ENCODE data around the gene PPIP5K2.

Gene PPIP5K2

GRCh38 chr5:103209065-103209464, 89.0 kb downstream of the PPIP5K2 start:
- POLR2A ChIA-PET = no interaction called here
- TF ChIP-seq L3MBTL2 (conservative IDR thresholded peaks at IDR 0.05) (no peak), FOXK2 (IDR thresholded peaks at IDR 0.05) (no peak)
- DNase-seq (ENCODE audit: extremely low spot score) = no peak
- CTCF ChIA-PET = no interaction called here

DNA sequence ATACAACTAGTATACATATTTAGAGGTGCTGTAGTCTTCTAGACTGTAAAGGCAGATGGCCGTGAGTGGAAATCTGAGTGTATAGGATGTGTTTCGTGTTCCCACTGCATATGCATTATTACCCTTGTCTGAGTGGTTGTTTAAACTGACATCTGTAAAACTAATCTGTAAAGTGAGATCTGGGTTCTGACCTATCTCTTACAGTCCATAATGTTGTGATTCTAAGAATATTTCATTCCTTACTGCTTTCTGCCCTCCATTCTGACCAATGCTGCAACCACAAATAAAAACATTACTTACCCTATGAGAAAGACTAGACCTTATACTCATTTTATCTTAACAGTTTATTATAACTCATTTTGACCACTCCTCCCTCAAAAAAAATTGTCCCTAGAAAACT, 90.9 kb downstream of the PPIP5K2 start:
- ChIA-PET POLR2A (interaction anchor here (1.1 kb wide), 1 partner anchor 91 kb away, joined by 4 read pairs; the partner anchor contains the start of genes GIN1 and PPIP5K2), CTCF (no interaction called here)
- no peak for TF ChIP-seq NFRKB (IDR thresholded peaks at IDR 0.05)
- TF ChIP-seq SP1 (IDR thresholded peaks at IDR 0.05) = no peak
- no peak for TF ChIP-seq FOXA1 (IDR thresholded peaks at IDR 0.05)
- TF ChIP-seq SUZ12 (IDR thresholded peaks at IDR 0.05) = no peak
- no peak for TF ChIP-seq ZNF384 (IDR thresholded peaks at IDR 0.05)
- DNase-seq (ENCODE audit: extremely low spot score) = no peak

GRCh38 chr5:103211576-103212561, 91.8 kb downstream of the PPIP5K2 start:
- TF ChIP-seq PKNOX1 (IDR thresholded peaks at IDR 0.05) (no peak), CTBP1 (IDR thresholded peaks at IDR 0.05; ENCODE audit: borderline replicate concordance) (no peak), LEF1 (IDR thresholded peaks at IDR 0.05; ENCODE audit: borderline replicate concordance) (no peak), TARDBP (IDR thresholded peaks at IDR 0.05) (no peak), ARNT (IDR thresholded peaks at IDR 0.05) (no peak), ELF4 (IDR thresholded peaks at IDR 0.05) (no peak), BHLHE40 (IDR thresholded peaks at IDR 0.05; ENCODE audit: borderline replicate concordance) (no peak), HDGF (IDR thresholded peaks at IDR 0.05; ENCODE audit: borderline replicate concordance) (no peak), SUZ12 (IDR thresholded peaks at IDR 0.05) (no peak), SP1 (IDR thresholded peaks at IDR 0.05) (no peak), FOXK2 (IDR thresholded peaks at IDR 0.05) (no peak)
- ChIA-PET CTCF (no interaction called here), POLR2A (interaction anchor here (1.1 kb wide), 1 partner anchor 92 kb away, joined by 4 read pairs; the partner anchor contains the start of genes GIN1 and PPIP5K2)
- DNase-seq (ENCODE audit: extremely low spot score) = no peak

- ChIA-PET POLR2A (interaction anchor here (1.9 kb wide), 1 partner anchor 43 kb away, joined by 6 read pairs; the partner anchor contains the start of gene MACIR), CTCF (interaction anchor here (0.6 to 4.2 kb wide), 3 partner anchors 8 to 260 kb away, joined by 3 to 21 read pairs (median 3); no protein-coding TSS in a partner anchor)
- no peak for TF ChIP-seq HDGF (IDR thresholded peaks at IDR 0.05; ENCODE audit: borderline replicate concordance)
- no peak for TF ChIP-seq ELF4 (IDR thresholded peaks at IDR 0.05)
- no peak for TF ChIP-seq LEF1 (IDR thresholded peaks at IDR 0.05; ENCODE audit: borderline replicate concordance)
- TF ChIP-seq FOXA1 (IDR thresholded peaks at IDR 0.05) = no peak
- TF ChIP-seq PKNOX1 (IDR thresholded peaks at IDR 0.05) = no peak
- TF ChIP-seq CTBP1 (IDR thresholded peaks at IDR 0.05; ENCODE audit: borderline replicate concordance) = no peak
- no peak for TF ChIP-seq ARNT (IDR thresholded peaks at IDR 0.05)
- no peak for TF ChIP-seq L3MBTL2 (conservative IDR thresholded peaks at IDR 0.05)
- TF ChIP-seq FOXK2 (IDR thresholded peaks at IDR 0.05) = no peak
- TF ChIP-seq TARDBP (IDR thresholded peaks at IDR 0.05) = no peak
- TF ChIP-seq SP1 (IDR thresholded peaks at IDR 0.05) = no peak
- no peak for TF ChIP-seq BHLHE40 (IDR thresholded peaks at IDR 0.05; ENCODE audit: borderline replicate concordance)
- TF ChIP-seq ZNF384 (IDR thresholded peaks at IDR 0.05) = no peak
- TF ChIP-seq NFRKB (IDR thresholded peaks at IDR 0.05) = no peak
- TF ChIP-seq FOXM1 (IDR thresholded peaks at IDR 0.05; ENCODE audit: borderline replicate concordance) = no peak
- no peak for TF ChIP-seq SUZ12 (IDR thresholded peaks at IDR 0.05)
- no peak for DNase-seq (ENCODE audit: extremely low spot score)
These were observed 96.0 kb downstream of the PPIP5K2 start for GRCh38 chr5:103216137-103216536.

DNA sequence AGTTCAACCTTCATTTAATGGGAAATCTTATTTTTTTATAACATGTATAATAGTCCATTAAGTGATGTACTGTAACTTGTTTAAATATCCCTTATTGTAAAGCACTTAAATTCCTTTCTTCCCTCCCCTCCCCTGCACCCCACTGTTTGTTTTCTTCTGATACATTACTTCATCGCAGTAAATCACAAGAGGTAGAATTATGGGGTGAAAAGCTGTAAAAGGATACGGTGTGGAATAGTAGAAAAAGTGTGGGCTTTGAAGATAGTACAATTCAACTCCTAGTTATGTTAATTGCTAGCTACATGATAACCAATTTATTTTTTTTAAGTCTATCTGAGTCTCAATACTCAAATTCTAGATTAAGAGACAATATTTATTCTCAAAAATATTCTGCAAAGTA, 96.6 kb downstream of the PPIP5K2 start:
- TF ChIP-seq PKNOX1 (IDR thresholded peaks at IDR 0.05) (peak; percentile 67), ELF4 (IDR thresholded peaks at IDR 0.05) (no peak)
- DNase-seq (ENCODE audit: extremely low spot score) = no peak
- ChIA-PET CTCF (interaction anchor here (1.3 to 4.2 kb wide), 2 partner anchors 7 to 259 kb away, joined by 3 to 21 read pairs; no protein-coding TSS in a partner anchor), POLR2A (interaction anchor here (1.9 kb wide), 1 partner anchor 42 kb away, joined by 6 read pairs; the partner anchor contains the start of gene MACIR)

DNA sequence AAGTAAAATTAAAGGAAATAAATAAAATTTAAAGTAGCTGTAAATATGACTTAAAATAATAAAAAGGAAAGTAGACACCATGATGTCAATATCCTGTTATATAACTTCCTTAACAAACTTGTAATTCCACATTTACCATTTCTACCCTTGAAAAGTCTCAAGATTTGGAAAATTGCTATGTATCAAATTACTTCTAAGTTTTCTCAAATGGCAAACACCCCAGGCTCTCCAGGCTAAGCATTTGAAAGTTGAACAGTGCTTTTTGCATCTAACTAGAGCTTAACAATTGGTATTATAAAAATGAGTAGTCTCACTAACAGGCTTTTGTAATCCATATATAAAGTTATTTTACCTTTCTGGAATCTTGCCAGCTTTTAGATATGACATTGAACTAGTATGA, 97.0 kb downstream of the PPIP5K2 start:
- DNase-seq (ENCODE audit: extremely low spot score) = no peak
- TF ChIP-seq PKNOX1 (IDR thresholded peaks at IDR 0.05) (no peak), ELF4 (IDR thresholded peaks at IDR 0.05) (no peak), TARDBP (IDR thresholded peaks at IDR 0.05) (no peak), L3MBTL2 (conservative IDR thresholded peaks at IDR 0.05) (no peak), NFRKB (IDR thresholded peaks at IDR 0.05) (no peak), FOXA1 (IDR thresholded peaks at IDR 0.05) (no peak), SP1 (IDR thresholded peaks at IDR 0.05) (no peak), BHLHE40 (IDR thresholded peaks at IDR 0.05; ENCODE audit: borderline replicate concordance) (no peak), SUZ12 (IDR thresholded peaks at IDR 0.05) (no peak), HDGF (IDR thresholded peaks at IDR 0.05; ENCODE audit: borderline replicate concordance) (no peak), ZNF384 (IDR thresholded peaks at IDR 0.05) (no peak), FOXM1 (IDR thresholded peaks at IDR 0.05; ENCODE audit: borderline replicate concordance) (no peak), ARNT (IDR thresholded peaks at IDR 0.05) (no peak), LEF1 (IDR thresholded peaks at IDR 0.05; ENCODE audit: borderline replicate concordance) (no peak), CTBP1 (IDR thresholded peaks at IDR 0.05; ENCODE audit: borderline replicate concordance) (no peak), FOXK2 (IDR thresholded peaks at IDR 0.05) (no peak)
- ChIA-PET CTCF (interaction anchor here (1.3 to 4.2 kb wide), 2 partner anchors 7 to 259 kb away, joined by 3 to 21 read pairs; no protein-coding TSS in a partner anchor), POLR2A (interaction anchor here (1.5 to 1.9 kb wide), 2 partner anchors 42 to 97 kb away, joined by 4 to 6 read pairs; partner anchors contain the start of genes GIN1, MACIR and PPIP5K2)

Data from HEK293T (cell line).